ENCODE results near the gene PFKL. TPM values are rescaled to one million over a fixed set of nuclear protein-coding genes. Genes with fewer than 3 reads are reported as not detected.
A peak's percentile ranks its signal among the peaks of the same experiment; 100 is the strongest.
"Not testable (repeated sequence)": the region's sequence is repeated elsewhere in the genome, so short reads cannot be mapped to it uniquely, and the experiment has no call there.

The PFKL gene
- total and polyA plus RNA-seq, 9 donors = 51.6 to 84.4 (median 65.3) TPM

GRCh38 chr21:44301961-44302406, 2.1 kb downstream of the PFKL start:
- peak; percentile 83 for DNase-seq
- Histone ChIP-seq H3K4me3 (ENCODE audit: low read length) (no peak overlapping the region), H3K9me3 (replicated peaks; ENCODE audit: control insufficient read depth, low read depth, low read length) (no peaks in the 10 kb centered on the region), H3K36me3 (ENCODE audit: control insufficient read depth, insufficient read depth, low read length) (peaks cover 5% of the 10 kb centered on the region), H3K4me1 (ENCODE audit: control insufficient read depth, insufficient read depth, low read length) (peaks cover 56% of the 10 kb centered on the region), H3K27me3 (ENCODE audit: control insufficient read depth, insufficient read depth, low read length) (no peaks in the 10 kb centered on the region), H3K27ac (ENCODE audit: low read length) (peak overlapping the region; percentile 25)
- 68% methylated on average over 5 of the region's 9 CpGs for WGBS (ENCODE audit: insufficient coverage)

GRCh38 chr21:44302573-44303401, 2.9 kb downstream of the PFKL start:
- DNase-seq; H3K4me3 ChIP-seq (ENCODE audit: low read length); H3K27me3 ChIP-seq (ENCODE audit: control insufficient read depth, insufficient read depth, low read length); H3K9me3 ChIP-seq (replicated peaks; ENCODE audit: control insufficient read depth, low read depth, low read length); H3K27ac ChIP-seq (ENCODE audit: low read length): not testable (repeated sequence)
- WGBS (ENCODE audit: insufficient coverage) = 92% methylated on average over 14 of the region's 23 CpGs
- H3K4me1 ChIP-seq (ENCODE audit: control insufficient read depth, insufficient read depth, low read length) = peaks cover 50% of the 10 kb centered on the region
- peaks cover 13% of the 10 kb centered on the region for H3K36me3 ChIP-seq (ENCODE audit: control insufficient read depth, insufficient read depth, low read length)

GRCh38 chr21:44303490-44303981, 3.7 kb downstream of the PFKL start:
- no peak overlapping the region for H3K4me3 ChIP-seq (ENCODE audit: low read length)
- H3K9me3 ChIP-seq (replicated peaks; ENCODE audit: control insufficient read depth, low read depth, low read length) = no peaks in the 10 kb centered on the region
- no peaks in the 10 kb centered on the region for H3K27me3 ChIP-seq (ENCODE audit: control insufficient read depth, insufficient read depth, low read length)
- H3K4me1 ChIP-seq (ENCODE audit: control insufficient read depth, insufficient read depth, low read length) = peaks cover 49% of the 10 kb centered on the region
- no peak for DNase-seq
- H3K36me3 ChIP-seq (ENCODE audit: control insufficient read depth, insufficient read depth, low read length) = peaks cover 19% of the 10 kb centered on the region
- WGBS (ENCODE audit: insufficient coverage) = 78% methylated on average over 7 of the region's 12 CpGs
- no peak overlapping the region for H3K27ac ChIP-seq (ENCODE audit: low read length)

- Histone ChIP-seq H3K27ac (ENCODE audit: low read length) (no peak overlapping the region), H3K36me3 (ENCODE audit: control insufficient read depth, insufficient read depth, low read length) (peaks cover 23% of the 10 kb centered on the region), H3K4me3 (ENCODE audit: low read length) (no peak overlapping the region), H3K9me3 (replicated peaks; ENCODE audit: control insufficient read depth, low read depth, low read length) (no peaks in the 10 kb centered on the region), H3K4me1 (ENCODE audit: control insufficient read depth, insufficient read depth, low read length) (peaks cover 47% of the 10 kb centered on the region), H3K27me3 (ENCODE audit: control insufficient read depth, insufficient read depth, low read length) (no peaks in the 10 kb centered on the region)
- WGBS (ENCODE audit: insufficient coverage) = 36% methylated on average over 3 of the region's 16 CpGs
- no peak for DNase-seq
Observed at GRCh38 chr21:44304011-44304616, 4.3 kb downstream of the PFKL start.

- Histone ChIP-seq H3K27ac (ENCODE audit: low read length) (no peak overlapping the region), H3K27me3 (ENCODE audit: control insufficient read depth, insufficient read depth, low read length) (no peaks in the 10 kb centered on the region), H3K36me3 (ENCODE audit: control insufficient read depth, insufficient read depth, low read length) (peaks cover 26% of the 10 kb centered on the region), H3K9me3 (replicated peaks; ENCODE audit: control insufficient read depth, low read depth, low read length) (no peaks in the 10 kb centered on the region), H3K4me3 (ENCODE audit: low read length) (no peak overlapping the region), H3K4me1 (ENCODE audit: control insufficient read depth, insufficient read depth, low read length) (peaks cover 43% of the 10 kb centered on the region)
- no peak for DNase-seq
- 44% methylated on average over 8 of the region's 8 CpGs for WGBS (ENCODE audit: insufficient coverage)
Observed at GRCh38 chr21:44304877-44305293, 5.0 kb downstream of the PFKL start.

- H3K4me1 ChIP-seq (ENCODE audit: control insufficient read depth, insufficient read depth, low read length) = peaks cover 41% of the 10 kb centered on the region
- WGBS (ENCODE audit: insufficient coverage) = 71% methylated on average over 7 of the region's 9 CpGs
Observed at GRCh38 chr21:44305691-44306090, 5.8 kb downstream of the PFKL start.

GRCh38 chr21:44306936-44307704, 7.3 kb downstream of the PFKL start:
- H3K36me3 ChIP-seq (ENCODE audit: control insufficient read depth, insufficient read depth, low read length) = peaks cover 48% of the 10 kb centered on the region
- peaks cover 27% of the 10 kb centered on the region for H3K4me1 ChIP-seq (ENCODE audit: control insufficient read depth, insufficient read depth, low read length)
- WGBS (ENCODE audit: insufficient coverage) = 87% methylated on average over 12 of the region's 21 CpGs

More at GRCh38 chr21:44305691-44306090, 5.8 kb downstream of the PFKL start:
- no peak for DNase-seq
- Histone ChIP-seq H3K4me3 (ENCODE audit: low read length) (no peak overlapping the region), H3K36me3 (ENCODE audit: control insufficient read depth, insufficient read depth, low read length) (peaks cover 34% of the 10 kb centered on the region), H3K27me3 (ENCODE audit: control insufficient read depth, insufficient read depth, low read length) (no peaks in the 10 kb centered on the region), H3K9me3 (replicated peaks; ENCODE audit: control insufficient read depth, low read depth, low read length) (no peaks in the 10 kb centered on the region), H3K27ac (ENCODE audit: low read length) (no peak overlapping the region)

GRCh38 chr21:44310628-44311507, 11.0 kb downstream of the PFKL start:
- Histone ChIP-seq H3K27ac (ENCODE audit: low read length) (no peak overlapping the region), H3K36me3 (ENCODE audit: control insufficient read depth, insufficient read depth, low read length) (peaks cover 78% of the 10 kb centered on the region), H3K4me3 (ENCODE audit: low read length) (no peak overlapping the region), H3K4me1 (ENCODE audit: control insufficient read depth, insufficient read depth, low read length) (peaks cover 4% of the 10 kb centered on the region), H3K9me3 (replicated peaks; ENCODE audit: control insufficient read depth, low read depth, low read length) (no peaks in the 10 kb centered on the region), H3K27me3 (ENCODE audit: control insufficient read depth, insufficient read depth, low read length) (no peaks in the 10 kb centered on the region)
- DNase-seq = no peak
- 89% methylated on average over 16 of the region's 28 CpGs for WGBS (ENCODE audit: insufficient coverage)

More at GRCh38 chr21:44306936-44307704, 7.3 kb downstream of the PFKL start:
- Histone ChIP-seq H3K27me3 (ENCODE audit: control insufficient read depth, insufficient read depth, low read length) (no peaks in the 10 kb centered on the region), H3K27ac (ENCODE audit: low read length) (no peak overlapping the region), H3K9me3 (replicated peaks; ENCODE audit: control insufficient read depth, low read depth, low read length) (no peaks in the 10 kb centered on the region), H3K4me3 (ENCODE audit: low read length) (no peak overlapping the region)
- no peak for DNase-seq

GRCh38 chr21:44312089-44312488, 12.2 kb downstream of the PFKL start:
- WGBS (ENCODE audit: insufficient coverage) = 93% methylated on average over 22 of the region's 22 CpGs
- no peaks in the 10 kb centered on the region for H3K27me3 ChIP-seq (ENCODE audit: control insufficient read depth, insufficient read depth, low read length)
- H3K4me1 ChIP-seq (ENCODE audit: control insufficient read depth, insufficient read depth, low read length) = no peaks in the 10 kb centered on the region
- DNase-seq = no peak
- H3K27ac ChIP-seq (ENCODE audit: low read length) = no peak overlapping the region
- peaks cover 81% of the 10 kb centered on the region for H3K36me3 ChIP-seq (ENCODE audit: control insufficient read depth, insufficient read depth, low read length)
- H3K4me3 ChIP-seq (ENCODE audit: low read length) = no peak overlapping the region
- H3K9me3 ChIP-seq (replicated peaks; ENCODE audit: control insufficient read depth, low read depth, low read length) = no peaks in the 10 kb centered on the region

Measured in muscle of leg (tissue), 11 donors.